ENCODE measurements around the gene MRPL20.

GRCh38 chr1:1428174-1428573 lies 21.1 kb upstream of the MRPL20 start:
- TF ChIP-seq CTCF (IDR thresholded peaks at IDR 0.05; ENCODE audit: low read depth, low read length, poor library complexity, severe bottlenecking) (no peak), EZH2phosphoT487 (IDR thresholded peaks at IDR 0.05; ENCODE audit: borderline replicate concordance, low read length) (no peak)
